CD8-positive, alpha-beta memory T cell (primary cell): ENCODE data around the gene ECHDC1. TPM values are rescaled to one million over a fixed set of nuclear protein-coding genes. Genes with fewer than 3 reads are reported as not detected.
A peak's percentile ranks its signal among the peaks of the same experiment; 100 is the strongest.

Source experiments
- CTCF ChIA-PET: fragments of 350-600 bp; sonication (Branson Sonifier 250); formaldehyde crosslinking; loops from one replicate; lab custom pipeline; 2021; ENCODE audit warnings: antibody characterized with exemption; lab: Charles Lee
- POLR2A ChIA-PET: fragments of 350-600 bp; sonication (Branson Sonifier 250); formaldehyde crosslinking; loops from one replicate; lab custom pipeline; 2021; ENCODE audit warnings: antibody characterized with exemption; lab: Charles Lee
- DNase-seq, 5 donors: peaks; one replicate each; pipeline versions ENCODE4 v3.0.0 to v3.0.0-alpha.2; 2020 to 2022; ENCODE audit warnings: mixed read lengths in 1 of 5
- H3K27ac ChIP-seq: one replicate; pipeline ENCODE4 v1.7.0; 2013; ENCODE audit warnings: low read depth, mild to moderate bottlenecking, low read length, moderate library complexity
- H3K27me3 ChIP-seq: 2 replicates; pipeline ENCODE4 v1.7.0; 2013; ENCODE audit warnings: low read length, mild to moderate bottlenecking; ENCODE audit not compliant: insufficient read depth, poor library complexity, severe bottlenecking
- H3K36me3 ChIP-seq: 2 replicates; pipeline ENCODE4 v1.7.0; 2013; ENCODE audit warnings: mild to moderate bottlenecking, low read length, moderate library complexity; ENCODE audit not compliant: insufficient read depth
- H3K4me1 ChIP-seq: 2 replicates; pipeline ENCODE4 v1.7.0; 2013; ENCODE audit warnings: mild to moderate bottlenecking, low read length, moderate library complexity; ENCODE audit not compliant: insufficient read depth
- H3K4me3 ChIP-seq: 2 replicates; pipeline ENCODE4 v1.7.0; 2013; ENCODE audit warnings: mild to moderate bottlenecking, low read length
- H3K9me3 ChIP-seq: 2 replicates; pipeline ENCODE4 v1.7.0; 2013; ENCODE audit warnings: mild to moderate bottlenecking, low read length
- H3K27ac Mint-ChIP-seq, 8 donors: one replicate each; pipeline ENCODE4 v1.8.0; 2020 to 2021; ENCODE audit warnings: mixed read lengths in 8 of 8, mild to moderate bottlenecking in 6 of 8, inconsistent platforms in 3 of 8, moderate library complexity in 3 of 8
- H3K27me3 Mint-ChIP-seq, 2 donors: one replicate each; pipeline ENCODE4 v1.8.0; 2020 to 2021; ENCODE audit warnings: mixed read lengths in 2 of 2, mild to moderate bottlenecking in 1 of 2, moderate library complexity in 1 of 2
- H3K36me3 Mint-ChIP-seq, 3 donors: one replicate each; pipeline ENCODE4 v1.8.0; 2020 to 2021; ENCODE audit warnings: mixed read lengths in 3 of 3, inconsistent platforms in 1 of 3, mild to moderate bottlenecking in 1 of 3
- H3K4me1 Mint-ChIP-seq, 3 donors: one replicate each; pipeline ENCODE4 v1.8.0; 2020 to 2021; ENCODE audit warnings: mixed read lengths in 3 of 3, inconsistent platforms in 1 of 3, mild to moderate bottlenecking in 1 of 3
- H3K4me3 Mint-ChIP-seq, 7 donors: one replicate each; pipeline ENCODE4 v1.8.0; 2020 to 2021; ENCODE audit warnings: mixed read lengths in 7 of 7, mild to moderate bottlenecking in 6 of 7, moderate library complexity in 4 of 7, inconsistent platforms in 2 of 7
- H3K9me3 Mint-ChIP-seq, 5 donors: one replicate each; pipeline ENCODE4 v1.8.0; 2020 to 2022; ENCODE audit warnings: mixed read lengths in 5 of 5, mild to moderate bottlenecking in 3 of 5, moderate library complexity in 2 of 5, inconsistent platforms in 1 of 5
- polyA plus RNA-seq: library from polyadenylated mRNA; unstranded; fragments of 300-500 nt; fragmentation: Illumina TruSeq; gene quantifications from one replicate; pipeline ENCODE4 v1.2.3, GENCODE V29; 2021
- total RNA-seq, 2 experiments: library from RNA; stranded (reverse); gene quantifications; one replicate each; pipeline ENCODE4 v1.2.3, GENCODE V29; 2021

The ECHDC1 gene
- total and polyA plus RNA-seq, 3 experiments from 2014 or later = 65.0 to 67.7 (median 66.3) TPM

GRCh38 chr6:127262896-127263295 is 80.5 kb downstream of the ECHDC1 start:
- H3K4me3 ChIP-seq = no peak overlapping the region
- Mint-ChIP-seq H3K27ac (no peak overlapping the region), H3K36me3 (peaks cover 0 to 6% (median 0%) of the 10 kb centered on the region in 3 donors), H3K4me3 (no peak overlapping the region), H3K9me3 (no peaks in the 10 kb centered on the region), H3K27me3 (peaks cover 3 to 6% of the 10 kb centered on the region in 2 donors), H3K4me1 (peaks cover 12 to 15% (median 14%) of the 10 kb centered on the region in 3 donors)
- no peaks in the 10 kb centered on the region for H3K27me3 ChIP-seq
- CTCF ChIA-PET = interaction anchor here (1.2 kb wide), 1 partner anchor 13 kb away, joined by 5 read pairs; no protein-coding TSS in a partner anchor
- no peak overlapping the region for H3K27ac ChIP-seq
- no peaks in the 10 kb centered on the region for H3K9me3 ChIP-seq
- H3K36me3 ChIP-seq = no peaks in the 10 kb centered on the region
- peaks cover under 1% of the 10 kb centered on the region for H3K4me1 ChIP-seq
- DNase-seq = no peak
- POLR2A ChIA-PET = no interaction called here

GRCh38 chr6:127255286-127255685 is 88.1 kb downstream of the ECHDC1 start:
- Histone ChIP-seq H3K9me3 (no peaks in the 10 kb centered on the region), H3K36me3 (no peaks in the 10 kb centered on the region), H3K27ac (no peak overlapping the region), H3K27me3 (no peaks in the 10 kb centered on the region), H3K4me1 (no peaks in the 10 kb centered on the region), H3K4me3 (no peak overlapping the region)
- no peaks in the 10 kb centered on the region for H3K36me3 Mint-ChIP-seq
- POLR2A ChIA-PET = no interaction called here
- no peak overlapping the region for H3K4me3 Mint-ChIP-seq
- CTCF ChIA-PET = interaction anchor here (1.3 kb wide), 1 partner anchor 11 kb away, joined by 7 read pairs; the partner anchor contains the start of gene RNF146
- no peaks in the 10 kb centered on the region for H3K9me3 Mint-ChIP-seq
- H3K4me1 Mint-ChIP-seq = no peaks in the 10 kb centered on the region
- peaks cover 5 to 22% of the 10 kb centered on the region in 2 donors for H3K27me3 Mint-ChIP-seq
- H3K27ac Mint-ChIP-seq = no peak overlapping the region
- no peak for DNase-seq

- DNase-seq = no peak
- Mint-ChIP-seq H3K4me3 (no peak overlapping the region), H3K4me1 (no peaks in the 10 kb centered on the region), H3K27ac (no peak overlapping the region), H3K9me3 (no peaks in the 10 kb centered on the region), H3K36me3 (no peaks in the 10 kb centered on the region), H3K27me3 (peaks cover 2 to 34% of the 10 kb centered on the region in 2 donors)
- CTCF ChIA-PET = no interaction called here
- no peaks in the 10 kb centered on the region for H3K4me1 ChIP-seq
- no peaks in the 10 kb centered on the region for H3K27me3 ChIP-seq
- POLR2A ChIA-PET = no interaction called here
- no peaks in the 10 kb centered on the region for H3K9me3 ChIP-seq
- H3K4me3 ChIP-seq = no peak overlapping the region
- H3K27ac ChIP-seq = no peak overlapping the region
- no peaks in the 10 kb centered on the region for H3K36me3 ChIP-seq
These were observed 93.8 kb downstream of the ECHDC1 start for GRCh38 chr6:127249621-127250020.

GRCh38 chr6:127247114-127248096 is 96.0 kb downstream of the ECHDC1 start:
- H3K36me3 Mint-ChIP-seq = no peaks in the 10 kb centered on the region
- peaks cover 2 to 23% of the 10 kb centered on the region in 2 donors for H3K27me3 Mint-ChIP-seq
- Histone ChIP-seq H3K9me3 (no peaks in the 10 kb centered on the region), H3K4me3 (no peak overlapping the region), H3K27me3 (no peaks in the 10 kb centered on the region), H3K36me3 (no peaks in the 10 kb centered on the region), H3K27ac (no peak overlapping the region), H3K4me1 (no peaks in the 10 kb centered on the region)
- CTCF ChIA-PET = interaction anchor here (1.5 kb wide), 1 partner anchor 19 kb away, joined by 9 read pairs; the partner anchor contains the start of gene RNF146
- DNase-seq = no peak
- no peaks in the 10 kb centered on the region for H3K4me1 Mint-ChIP-seq
- H3K4me3 Mint-ChIP-seq = no peak overlapping the region
- H3K9me3 Mint-ChIP-seq = no peaks in the 10 kb centered on the region
- POLR2A ChIA-PET = no interaction called here
- H3K27ac Mint-ChIP-seq = peak overlapping the region in 1 of 8 donors; percentile 61

GRCh38 chr6:127243501-127243900 is 99.9 kb downstream of the ECHDC1 start:
- H3K4me1 ChIP-seq = no peaks in the 10 kb centered on the region
- Mint-ChIP-seq H3K27me3 (peaks cover 3 to 29% of the 10 kb centered on the region in 2 donors), H3K36me3 (peaks cover 0 to 2% (median 0%) of the 10 kb centered on the region in 3 donors), H3K4me1 (no peaks in the 10 kb centered on the region), H3K27ac (no peak overlapping the region), H3K4me3 (no peak overlapping the region), H3K9me3 (peaks cover 0 to under 1% (median 0%) of the 10 kb centered on the region in 5 donors)
- H3K27me3 ChIP-seq = no peaks in the 10 kb centered on the region
- no peaks in the 10 kb centered on the region for H3K9me3 ChIP-seq
- no peak overlapping the region for H3K4me3 ChIP-seq
- no peaks in the 10 kb centered on the region for H3K36me3 ChIP-seq
- no peak overlapping the region for H3K27ac ChIP-seq
- CTCF ChIA-PET = no interaction called here
- no peak for DNase-seq
- POLR2A ChIA-PET = no interaction called here

Other genes with a start within 250 kb of the ECHDC1 start
- not detected for gene RSPO3, start 224.9 kb downstream of the ECHDC1 start, total RNA-seq
- gene RSPO3, start 224.9 kb downstream of the ECHDC1 start, polyA plus RNA-seq = not detected
- 10 to 100 TPM; 22.0 to 24.3 TPM for gene RNF146, start 76.7 kb downstream of the ECHDC1 start, total RNA-seq
- gene RNF146, start 76.7 kb downstream of the ECHDC1 start, polyA plus RNA-seq = 15.9 TPM
- 10 to 100 TPM in 1 of 2 experiments, 1 to 10 TPM in 1; 9.0 to 11.0 TPM for gene KIAA0408, start 115.8 kb upstream of the ECHDC1 start, total RNA-seq
- gene KIAA0408, start 115.8 kb upstream of the ECHDC1 start, polyA plus RNA-seq = 0.76 TPM
- gene C6orf58, start 233.6 kb upstream of the ECHDC1 start, total RNA-seq = not detected
- not detected for gene C6orf58, start 233.6 kb upstream of the ECHDC1 start, polyA plus RNA-seq